AG10803 (cell line): ENCODE results near the gene TP53I13.

Source experiments
- DNase-seq: peaks from one replicate; pipeline ENCODE4 v3.0.0; 2010; ENCODE audit warnings: low read depth
- H3K4me3 ChIP-seq: 2 replicates; pipeline ENCODE4 v1.5.1; 2011; ENCODE audit warnings: mild to moderate bottlenecking, low read length, control low read depth
- CTCF ChIP-seq: conservative IDR thresholded peaks from 2 replicates; pipeline ENCODE4 v1.5.1; 2011; ENCODE audit warnings: mild to moderate bottlenecking, low read length, control low read depth, inconsistent platforms

TP53I13 gene

GRCh38 chr17:29577001-29577370 is 8.5 kb downstream of the TP53I13 start:
- no peak overlapping the region for H3K4me3 ChIP-seq
- no peak for DNase-seq
- TF ChIP-seq CTCF, result no peak

- H3K4me3 ChIP-seq, result peak overlapping the region; percentile 22
- peak; percentile 68 for DNase-seq
- TF ChIP-seq CTCF, result no peak
Observed at GRCh38 chr17:29577385-29578211, 9.1 kb downstream of the TP53I13 start.

- DNase-seq, result no peak
- no peak overlapping the region for H3K4me3 ChIP-seq
- TF ChIP-seq CTCF, result no peak
Observed at GRCh38 chr17:29578626-29579485, 10.4 kb downstream of the TP53I13 start.

DNA sequence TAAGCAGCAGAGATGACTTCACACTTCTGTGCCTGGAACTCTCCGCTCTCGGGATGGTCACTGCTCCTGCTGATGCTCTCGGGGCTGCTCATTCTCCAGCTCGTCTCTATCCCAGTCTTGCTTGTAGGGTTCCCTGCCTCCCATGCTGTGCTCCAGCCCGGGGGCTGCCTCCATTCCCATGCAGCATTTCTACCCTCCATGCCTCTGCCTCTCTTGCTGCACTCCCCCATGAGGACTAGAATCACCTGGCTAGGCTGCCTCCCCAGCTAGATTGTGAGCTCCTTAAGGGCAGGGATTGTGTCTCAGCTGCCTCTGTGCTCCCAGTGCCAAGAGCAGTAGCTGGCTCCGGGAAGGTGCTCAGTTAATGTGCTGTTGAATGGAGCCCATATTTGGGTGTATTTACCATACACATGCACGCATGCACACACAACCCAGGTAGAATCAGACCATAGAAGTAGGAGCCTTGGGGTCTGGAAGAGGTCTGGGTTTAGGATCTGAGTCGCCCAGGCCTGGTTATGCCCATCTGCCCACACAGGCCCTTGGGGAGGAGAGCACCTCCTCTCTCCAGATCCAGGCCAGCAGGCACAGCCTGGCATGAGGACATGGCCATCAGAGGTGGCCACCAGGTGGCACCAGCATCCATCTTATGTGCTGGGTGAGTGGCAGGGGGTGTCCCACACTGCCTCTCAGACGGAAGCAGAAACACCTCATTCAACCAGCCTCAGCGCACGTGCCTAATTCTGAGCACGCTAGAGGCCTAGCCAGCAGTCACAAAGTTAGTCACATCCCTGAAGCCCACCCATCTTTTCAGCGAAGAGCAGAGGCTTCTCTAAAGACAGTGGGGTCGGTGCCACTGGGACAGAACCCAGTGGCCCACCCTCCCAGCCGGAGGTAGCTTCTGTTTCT is 11.6 kb downstream of the TP53I13 start:
- H3K4me3 ChIP-seq, result no peak overlapping the region
- TF ChIP-seq CTCF, result peak; percentile 85
- peak; percentile 75 for DNase-seq

- no peak overlapping the region for H3K4me3 ChIP-seq
- TF ChIP-seq CTCF, result no peak
- DNase-seq, result no peak
Observed at GRCh38 chr17:29581583-29582253, 13.2 kb downstream of the TP53I13 start.

DNA sequence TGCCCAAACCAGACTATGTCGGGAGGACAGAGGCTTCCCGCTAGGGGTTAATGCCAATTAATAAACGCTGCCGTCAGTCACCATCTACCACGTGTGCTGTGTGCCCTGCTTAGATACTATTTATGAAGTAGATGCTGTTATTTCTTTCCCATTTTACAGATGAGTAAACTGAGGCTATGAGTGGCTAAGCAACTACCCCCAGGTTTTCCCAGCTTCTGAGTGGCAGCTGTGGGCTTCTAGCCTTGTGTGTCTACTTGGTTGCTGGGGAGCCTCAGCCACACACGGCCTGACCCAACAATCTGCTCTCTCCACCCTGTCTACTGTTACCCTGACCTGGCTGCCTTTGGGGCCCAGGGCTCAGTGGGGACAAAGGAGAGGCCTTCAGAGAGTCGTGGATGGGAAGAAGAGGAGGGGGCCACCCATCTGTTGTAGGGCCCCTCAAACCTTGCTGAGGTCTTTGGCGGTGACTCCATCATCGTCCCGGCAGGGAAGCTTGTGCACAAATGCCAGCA is 13.8 kb downstream of the TP53I13 start:
- no peak for TF ChIP-seq CTCF
- DNase-seq, result no peak
- no peak overlapping the region for H3K4me3 ChIP-seq
